ENCODE measurements around the gene SRRM2.

Gene SRRM2

DNA sequence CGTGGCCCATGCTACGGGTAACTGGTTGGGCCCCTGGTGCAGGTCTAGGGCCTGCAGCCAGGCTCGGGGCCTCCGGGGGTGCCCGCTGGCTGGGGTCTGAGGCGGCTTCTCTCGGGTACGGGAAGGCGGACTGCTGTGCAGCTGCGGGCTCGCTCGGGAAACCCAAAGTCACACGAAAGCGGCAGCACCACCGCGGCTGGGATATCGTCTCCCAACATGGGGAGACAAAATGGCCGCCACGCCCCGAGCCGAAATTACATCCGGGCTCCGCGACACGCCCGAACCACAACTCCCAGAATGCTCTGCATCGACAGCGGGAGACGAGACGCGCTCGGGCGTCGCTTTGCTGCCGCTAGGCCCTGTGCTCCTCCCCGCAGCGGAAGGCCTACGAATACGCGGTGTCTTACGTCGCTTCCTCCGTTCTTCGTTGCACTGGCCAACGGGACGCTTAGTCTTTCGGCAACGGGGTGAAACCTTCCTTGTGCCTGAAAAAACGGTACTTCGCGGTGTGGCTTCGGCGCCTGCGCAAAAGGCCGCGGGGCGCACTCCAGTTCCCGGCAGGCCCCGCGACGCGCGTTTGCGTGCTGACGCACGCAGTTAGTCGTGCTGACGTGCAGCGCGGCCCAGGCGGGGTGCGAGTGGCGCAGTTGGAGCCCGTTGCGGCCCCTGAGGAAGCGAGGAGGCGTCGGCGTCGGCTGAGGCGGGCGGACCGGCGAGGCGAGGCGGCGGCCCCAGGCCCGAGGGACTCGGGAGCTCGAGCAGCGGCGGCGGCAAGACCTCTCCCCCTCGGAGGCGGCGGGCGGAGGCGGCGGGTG is at the start of gene SRRM2:
Gene SRRM2, plus strand, starts transcription at position 604 of the 815 bp plus-strand sequence. CDS start 3,727 bp downstream, outside the sequence.
- peak; percentile 96 for DNase-seq

DNA sequence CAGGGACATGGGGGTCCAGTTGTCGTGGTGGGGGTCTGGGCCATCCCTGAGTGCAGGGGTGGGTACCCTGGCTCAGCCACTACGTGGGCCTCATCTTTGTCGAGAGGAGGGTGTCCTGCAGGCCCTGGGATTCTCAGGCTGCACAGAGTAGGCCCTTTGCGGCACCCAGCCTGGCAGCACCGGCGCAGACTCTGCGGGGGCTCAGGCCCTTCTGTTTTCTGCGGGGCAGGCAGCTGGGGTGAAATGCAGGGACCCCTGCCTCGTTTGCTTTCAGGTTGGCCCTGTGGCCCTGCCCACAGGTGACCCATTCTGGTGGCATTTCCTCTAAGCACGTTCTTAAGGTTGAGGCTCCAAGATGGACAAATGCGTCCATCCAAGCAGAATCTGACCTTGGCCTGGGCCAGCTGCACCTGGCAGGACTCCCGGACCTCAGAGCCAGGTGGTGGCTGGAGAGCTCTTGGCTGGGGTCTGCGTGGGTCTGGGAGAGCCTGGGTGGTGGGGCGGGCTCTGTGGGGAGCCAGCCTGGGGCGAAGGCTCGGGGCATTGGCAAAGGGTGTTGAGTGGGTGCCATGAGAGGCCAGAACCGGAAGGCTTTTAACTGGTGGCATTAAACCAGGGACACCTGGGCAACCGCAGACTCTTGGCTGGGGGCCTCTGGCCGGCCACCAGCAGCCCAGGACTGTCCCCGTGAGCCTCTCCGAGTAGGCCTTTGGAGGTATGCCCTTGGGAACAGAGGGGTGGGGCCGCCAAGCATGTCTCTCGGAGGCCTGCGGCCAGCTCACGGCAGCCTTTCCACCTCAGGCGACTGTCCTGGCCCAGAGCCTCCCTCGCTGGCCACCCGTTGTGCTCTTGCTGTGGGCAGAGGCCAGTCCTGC is 49.3 kb upstream of the SRRM2 start:
- no peak for DNase-seq

DNA sequence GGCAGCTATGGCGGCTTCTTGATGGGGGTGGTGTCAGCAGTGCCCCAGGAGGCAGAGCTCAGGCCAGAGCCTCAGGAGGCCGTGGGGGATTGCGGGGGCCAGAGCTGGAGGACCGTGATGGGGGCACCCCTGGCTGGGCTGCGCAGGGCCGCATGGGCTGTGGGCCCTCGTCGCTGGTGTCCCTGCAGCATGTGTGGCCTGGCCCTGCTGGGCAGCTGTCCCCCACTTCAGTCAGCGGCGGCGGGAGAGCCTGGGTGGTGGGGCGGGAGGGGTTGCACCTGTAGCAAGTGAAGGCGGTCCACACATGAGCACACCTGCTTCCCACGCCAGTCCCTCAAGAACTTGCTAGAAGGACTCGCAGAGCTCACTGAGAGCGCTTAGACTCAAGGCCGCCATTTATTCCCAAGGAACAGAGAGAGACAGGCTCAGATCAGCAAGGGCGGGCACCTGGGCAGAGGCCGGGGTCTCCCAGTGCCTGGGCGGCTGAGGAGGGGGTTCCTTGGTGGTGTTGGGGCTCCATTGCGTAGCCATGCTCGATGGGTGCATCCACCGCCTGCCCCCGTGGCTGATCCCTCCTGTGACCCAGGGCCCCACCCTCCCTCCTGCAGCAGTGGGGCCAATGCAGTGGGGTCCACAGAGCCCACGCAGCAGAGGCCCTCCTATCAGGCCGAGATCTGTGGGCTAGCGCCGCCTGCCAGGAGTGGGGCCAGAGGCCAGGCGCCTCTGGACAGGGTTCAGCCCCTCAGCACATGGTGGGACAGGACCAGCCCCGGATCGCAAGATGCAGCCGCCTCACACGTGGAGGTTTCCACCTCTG is 48.1 kb upstream of the SRRM2 start:
- no peak for DNase-seq

DNA sequence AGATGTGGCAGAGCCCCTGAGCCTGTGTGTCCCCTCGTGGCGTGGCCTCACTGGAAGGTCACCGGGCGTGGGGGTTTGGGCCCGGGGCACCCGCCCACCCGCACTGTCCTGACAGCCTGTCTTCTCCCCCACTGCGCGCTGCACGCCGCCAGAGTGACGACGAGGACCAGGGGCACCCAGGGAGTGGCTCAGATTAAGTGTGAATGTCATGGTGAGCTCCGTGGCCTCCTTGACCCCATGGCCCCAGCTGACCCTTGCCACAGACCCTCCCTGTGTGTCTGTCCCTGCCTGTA is 47.5 kb upstream of the SRRM2 start:
- no peak for DNase-seq

DNA sequence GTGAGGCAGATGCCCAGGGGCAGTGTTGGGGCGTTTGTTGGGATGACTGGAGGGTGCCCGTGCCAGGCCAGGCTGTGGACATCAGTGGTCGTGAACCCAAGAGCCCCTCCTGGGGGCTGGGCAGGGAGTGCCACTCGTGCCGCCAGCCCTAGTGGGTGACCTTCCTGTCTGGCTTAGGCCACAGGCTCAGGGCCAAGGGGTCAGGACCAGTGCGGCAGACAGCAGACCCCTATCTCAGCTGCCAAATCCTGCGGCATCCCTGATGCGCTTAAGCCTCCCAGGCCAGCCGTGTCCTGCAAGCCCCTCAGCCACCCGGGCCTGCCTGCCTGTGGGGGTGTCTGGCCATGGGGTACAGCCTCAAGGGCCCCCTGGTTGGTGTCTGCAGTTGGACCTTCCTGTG is 47.1 kb upstream of the SRRM2 start:
- no peak for DNase-seq

DNA sequence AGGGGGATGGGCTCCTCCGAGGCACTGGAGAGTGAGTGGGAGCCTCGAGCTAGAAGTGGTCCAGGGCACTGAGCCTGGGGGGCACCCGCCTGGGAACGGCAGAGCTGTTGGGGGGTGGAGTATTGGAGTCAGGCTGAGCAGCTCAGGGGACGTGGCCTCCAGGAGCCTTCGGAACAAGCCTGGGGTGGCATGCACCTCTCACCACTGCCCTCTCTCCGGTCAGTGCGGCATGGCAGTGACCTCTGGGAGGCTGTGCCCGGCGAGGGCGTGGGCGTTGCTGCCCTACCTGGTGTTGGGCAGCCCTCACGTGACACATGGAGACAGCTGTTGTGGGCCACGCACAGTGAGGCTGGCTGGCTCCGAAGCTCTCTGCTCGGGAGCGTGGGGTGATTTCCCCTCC is 46.4 kb upstream of the SRRM2 start:
- no peak for DNase-seq

DNA sequence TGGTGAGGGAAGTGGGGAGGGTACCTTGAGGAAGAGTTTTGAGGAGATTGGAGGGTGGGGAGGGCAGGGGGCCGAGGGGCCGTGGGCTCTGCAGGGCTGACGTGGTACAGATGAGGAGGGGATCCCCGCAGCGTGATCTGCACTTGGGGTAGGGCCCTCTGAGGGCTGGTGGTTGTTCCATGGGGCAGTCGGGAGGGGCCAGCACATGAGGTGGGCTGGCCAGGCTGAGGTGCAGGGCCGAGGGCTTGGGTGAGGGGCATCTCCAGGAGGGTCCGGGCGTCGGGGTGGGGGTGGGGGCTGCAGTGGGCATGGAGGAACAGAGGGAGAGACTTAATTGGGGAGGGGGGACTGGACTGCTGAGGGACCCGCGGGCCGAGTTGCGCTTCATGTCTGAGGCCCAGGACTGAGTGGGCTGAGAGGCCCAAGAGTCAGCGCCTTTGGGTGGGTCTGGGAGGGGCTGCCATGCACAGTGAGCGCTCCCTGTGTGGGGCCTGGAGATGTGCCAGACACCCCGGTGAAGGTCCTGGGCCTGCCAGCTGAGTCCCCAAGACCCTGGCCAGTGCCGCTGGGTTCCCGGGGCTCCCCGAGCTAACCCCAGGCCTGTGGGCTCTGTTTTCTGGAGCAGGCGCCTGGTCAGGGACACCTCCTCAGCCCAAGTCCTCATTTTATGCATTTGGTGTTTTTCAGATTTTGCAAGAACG is 45.7 kb upstream of the SRRM2 start:
- no peak for DNase-seq

DNA sequence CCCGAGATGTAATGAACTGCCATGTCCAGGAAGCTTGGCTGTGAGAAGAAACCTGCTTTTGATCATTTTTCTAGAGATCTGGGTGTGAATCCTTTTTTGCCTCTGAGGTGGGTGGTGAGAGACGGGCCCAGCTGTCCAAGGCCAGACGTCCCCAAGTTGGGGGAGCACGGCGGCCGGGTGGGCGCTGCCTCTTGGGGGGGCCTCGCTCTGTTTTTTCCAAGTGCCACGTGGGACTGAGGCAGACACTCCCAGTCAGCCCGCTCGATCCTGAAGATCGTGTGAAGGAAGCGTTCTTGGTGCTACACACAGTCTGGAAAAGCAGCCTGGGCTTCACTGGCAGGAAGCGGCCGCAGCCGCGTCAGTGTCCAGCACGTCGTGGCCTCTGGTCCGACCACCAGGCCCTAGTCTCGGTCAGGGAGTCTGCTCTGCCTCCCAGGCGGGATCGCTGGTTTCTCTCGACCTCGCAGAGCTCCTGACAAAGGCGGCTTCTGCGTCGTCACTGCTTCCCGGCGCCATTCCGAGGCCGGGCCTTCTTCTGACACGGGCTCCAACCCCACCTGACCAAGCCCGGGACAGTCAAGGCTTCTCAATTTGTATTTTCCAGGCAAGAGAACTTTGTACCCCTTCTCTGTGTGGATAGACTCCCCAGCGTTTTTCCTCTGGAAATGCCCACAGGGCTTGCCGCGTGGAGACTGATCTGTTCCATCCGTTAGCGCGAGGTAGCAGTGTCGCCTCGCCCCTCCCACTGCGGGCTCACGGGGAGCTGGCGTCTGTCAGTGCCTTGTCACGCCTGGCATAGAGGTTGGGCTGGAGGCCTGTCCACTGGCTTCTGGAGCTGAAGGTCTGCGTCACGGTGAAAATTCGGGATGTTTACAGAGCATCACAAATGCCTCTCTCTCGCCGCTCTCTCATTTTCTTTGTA is 44.8 kb upstream of the SRRM2 start:
- DNase-seq: no peak

DNA sequence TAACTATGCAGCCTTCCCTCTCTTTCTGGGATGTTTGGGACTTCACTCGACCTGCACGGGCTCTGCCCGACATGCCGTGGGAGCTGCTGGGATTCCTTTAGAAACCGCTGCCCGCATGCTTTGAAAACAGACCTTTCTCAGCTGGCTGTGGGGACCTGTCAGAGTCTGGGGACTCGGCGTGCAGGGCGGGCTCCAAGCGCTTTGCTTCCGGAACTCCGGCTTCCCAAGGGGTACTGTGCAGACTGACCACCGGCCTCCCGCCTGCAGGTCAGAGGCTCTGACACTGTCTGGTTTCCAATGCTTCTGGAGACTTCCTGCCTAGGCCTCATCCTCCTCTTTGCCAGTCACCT is 44.2 kb upstream of the SRRM2 start:
- DNase-seq: no peak

DNA sequence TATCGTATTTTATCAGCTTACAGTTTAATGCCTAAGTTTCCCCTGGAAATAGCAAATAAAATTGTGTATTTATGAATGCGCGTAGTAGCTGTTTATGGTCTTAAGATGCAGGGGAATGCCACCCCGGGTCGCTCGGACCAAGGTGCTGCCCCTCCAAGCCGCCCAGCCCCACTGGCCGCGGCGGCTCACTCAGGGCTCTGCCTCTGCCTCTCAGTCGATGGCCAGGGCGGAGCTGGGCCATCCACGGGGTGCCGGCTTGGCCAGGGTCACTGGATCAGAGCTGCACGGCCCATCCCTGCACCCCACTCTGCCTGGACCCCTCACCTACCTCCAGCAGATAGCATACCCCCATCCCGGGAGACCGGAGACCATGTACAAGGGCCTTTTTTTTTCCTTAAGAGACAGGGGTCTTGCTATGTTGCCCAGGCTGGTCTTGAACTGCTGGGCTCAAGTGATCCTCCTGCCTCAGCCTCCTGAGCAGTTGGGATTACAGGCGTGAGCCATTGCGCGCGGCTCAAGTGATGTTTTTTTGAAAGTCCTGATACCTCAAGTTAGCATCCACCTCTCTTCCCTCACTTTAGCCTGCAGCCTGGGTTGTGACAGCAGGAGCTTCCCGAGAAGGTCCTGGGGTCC is 43.4 kb upstream of the SRRM2 start:
- no peak for DNase-seq

DNA sequence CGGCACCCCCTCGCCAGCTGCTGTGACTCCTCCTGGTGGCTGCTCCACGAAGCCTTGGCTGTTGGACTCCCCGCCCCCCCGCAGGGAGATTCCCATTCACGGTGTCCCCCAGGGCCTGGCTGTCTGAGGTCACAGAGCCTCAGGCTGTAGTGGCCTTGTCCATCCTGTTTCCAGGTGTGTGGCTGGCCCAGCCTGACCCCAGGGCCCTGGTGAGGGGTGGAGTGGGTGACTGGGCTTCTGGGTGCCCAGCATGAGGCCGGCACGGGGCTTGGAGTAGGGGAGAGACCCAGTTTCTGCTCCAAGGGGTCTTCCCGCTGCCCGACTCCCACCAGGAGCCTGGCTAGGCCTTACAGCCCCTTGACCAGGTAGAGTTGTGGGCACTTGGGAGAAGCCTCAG is 42.9 kb upstream of the SRRM2 start:
- no peak for DNase-seq

DNA sequence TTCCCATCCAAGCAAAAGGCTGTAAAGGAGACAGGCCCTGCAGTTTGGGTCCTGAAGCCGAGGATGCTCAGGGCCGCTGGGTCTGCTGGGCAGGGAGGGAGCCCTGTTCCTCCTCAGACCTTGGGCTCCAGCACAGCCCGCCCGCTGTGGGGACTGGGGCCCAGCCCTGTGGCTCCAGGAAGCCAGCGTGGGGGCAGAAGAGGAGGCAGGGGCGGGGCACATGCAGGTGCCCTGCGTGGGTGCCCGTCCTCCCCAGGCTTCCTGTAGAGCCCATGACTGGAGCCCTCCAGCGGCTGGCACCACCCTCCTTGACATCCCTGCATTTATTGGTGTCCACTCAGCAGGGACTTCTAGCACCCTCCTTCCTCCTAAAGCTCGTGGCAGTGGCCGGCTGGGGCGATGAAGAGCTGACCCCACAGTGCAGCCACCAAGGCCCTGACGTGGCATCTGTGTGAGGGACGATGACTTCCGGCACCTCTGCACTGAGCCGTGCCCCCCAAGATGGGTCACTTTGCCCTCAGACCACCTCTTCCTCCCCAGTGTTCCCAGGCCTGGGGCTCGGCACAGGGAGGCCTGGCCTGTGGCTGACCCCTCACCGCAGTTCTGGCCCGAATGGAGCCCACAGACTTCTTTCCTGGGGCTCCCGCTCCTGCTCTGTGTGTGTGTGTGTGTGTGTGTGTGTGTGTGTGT is 42.3 kb upstream of the SRRM2 start:
- no peak for DNase-seq

DNA sequence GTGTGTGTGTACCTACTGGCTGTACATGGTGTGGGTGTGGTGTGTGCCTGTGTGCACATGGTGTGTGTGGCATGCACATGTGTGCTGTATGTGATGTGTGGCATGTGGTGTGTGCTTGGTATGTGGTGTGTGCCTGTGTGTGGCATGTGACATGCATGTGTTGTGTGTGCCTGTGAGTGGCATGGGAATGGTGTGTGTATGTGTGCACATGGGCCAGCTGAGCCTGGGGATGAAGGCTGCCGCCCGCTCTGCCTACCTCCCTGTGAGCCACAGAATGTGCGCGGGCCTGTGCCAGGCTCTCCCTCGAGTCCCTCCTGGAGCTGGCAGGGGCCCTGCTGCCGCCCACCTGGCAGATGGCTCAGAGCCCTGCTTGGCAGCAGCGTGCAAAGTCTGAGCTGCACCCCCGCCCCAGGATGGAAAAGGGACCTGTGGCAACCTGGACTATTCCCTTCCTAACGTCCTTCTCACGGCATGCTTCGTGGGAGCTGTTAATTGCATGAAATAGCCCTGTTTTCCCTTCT is 41.7 kb upstream of the SRRM2 start:
- no peak for DNase-seq

DNA sequence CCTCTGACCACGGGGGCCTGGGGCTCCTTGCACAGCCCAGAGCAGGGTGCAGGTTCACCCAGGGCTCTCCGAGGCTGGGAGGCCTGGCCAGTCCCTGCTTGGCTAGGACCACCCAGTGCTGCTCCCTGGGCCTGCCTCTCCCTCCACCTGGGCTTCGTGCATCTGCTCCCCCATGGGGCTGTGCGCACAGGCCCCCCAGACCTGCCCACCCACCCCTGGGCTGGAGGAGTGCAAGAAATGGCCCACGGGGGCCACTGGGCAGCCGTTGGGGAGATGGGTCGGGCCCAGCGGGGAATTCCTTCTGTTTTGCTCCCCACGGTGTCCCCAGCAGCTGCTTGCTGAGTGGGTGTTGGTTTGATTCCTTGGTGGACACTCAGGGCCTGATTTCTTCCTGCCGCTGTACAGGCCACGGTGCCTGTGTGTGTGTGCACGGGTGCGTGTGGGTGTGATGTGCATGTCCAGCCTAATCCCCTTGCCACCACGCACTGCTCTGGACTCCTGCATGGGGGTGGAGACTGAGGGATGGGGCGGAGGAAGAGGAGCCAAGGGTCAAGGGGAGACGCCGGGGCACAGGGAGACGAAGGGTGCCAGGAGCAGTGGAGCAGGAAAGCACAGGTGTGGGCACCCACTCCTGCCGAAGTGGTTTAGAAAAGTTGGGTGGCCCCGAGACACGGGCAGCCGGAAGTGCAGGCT is 40.9 kb upstream of the SRRM2 start:
- DNase-seq: no peak

DNA sequence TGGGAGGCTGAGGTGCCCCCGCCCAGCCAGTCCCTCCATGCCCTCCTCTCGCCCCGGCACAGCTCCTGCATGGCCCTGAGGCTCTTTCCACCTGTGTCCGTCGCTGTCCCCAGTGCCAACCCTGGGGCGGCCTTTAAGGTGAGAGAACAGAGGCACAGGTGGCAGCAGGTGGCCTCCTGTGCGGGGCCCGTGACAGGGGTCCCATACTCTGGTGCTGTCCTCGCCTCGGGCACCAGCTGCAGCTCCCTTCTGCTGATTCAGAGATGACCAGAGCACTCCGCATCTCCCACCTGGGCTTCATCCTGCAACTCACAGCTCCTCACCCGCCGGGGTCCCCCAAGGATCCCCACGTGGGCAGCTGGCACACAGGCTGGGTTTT is 40.4 kb upstream of the SRRM2 start:
- no peak for DNase-seq

DNA sequence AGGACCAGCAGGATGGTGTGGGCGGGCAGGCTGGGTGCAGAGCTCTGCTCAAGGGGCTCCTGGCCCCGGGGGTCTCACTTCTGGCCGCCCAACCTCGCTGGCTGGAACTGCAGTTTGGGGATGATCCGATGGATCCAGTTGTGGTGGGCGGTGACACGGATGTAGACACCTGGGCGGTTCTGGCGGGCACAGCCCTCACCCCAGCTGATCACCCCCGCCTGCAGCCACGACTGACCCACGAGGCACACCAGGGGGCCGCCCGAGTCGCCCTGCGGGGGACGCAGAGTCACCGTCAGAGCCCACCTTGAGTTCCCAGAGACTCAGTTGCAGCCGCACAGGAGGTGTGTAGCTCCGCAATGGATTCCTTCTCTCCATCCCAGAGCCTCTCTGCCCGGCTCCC is 39.9 kb upstream of the SRRM2 start:
- DNase-seq: no peak

DNA sequence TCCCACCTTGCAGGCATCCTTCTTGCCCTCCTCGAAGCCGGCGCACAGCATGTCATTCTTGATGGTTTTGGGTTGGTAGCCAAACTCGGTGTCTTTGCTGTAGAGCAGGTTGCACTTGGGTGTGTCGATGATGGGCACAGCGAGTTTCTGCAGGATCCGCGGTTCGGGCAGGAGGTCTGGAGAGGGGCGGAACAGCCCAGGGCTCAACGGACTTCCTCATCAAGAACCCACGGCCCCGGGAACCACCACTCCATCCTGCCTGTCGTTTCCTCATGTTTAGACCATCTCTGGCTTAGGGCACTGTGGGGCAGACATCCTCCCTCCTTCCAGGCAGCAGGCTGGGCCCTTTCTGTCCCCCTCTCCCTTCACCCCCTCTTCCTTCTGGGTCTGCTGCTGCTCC is 38.9 kb upstream of the SRRM2 start:
- no peak for DNase-seq

DNA sequence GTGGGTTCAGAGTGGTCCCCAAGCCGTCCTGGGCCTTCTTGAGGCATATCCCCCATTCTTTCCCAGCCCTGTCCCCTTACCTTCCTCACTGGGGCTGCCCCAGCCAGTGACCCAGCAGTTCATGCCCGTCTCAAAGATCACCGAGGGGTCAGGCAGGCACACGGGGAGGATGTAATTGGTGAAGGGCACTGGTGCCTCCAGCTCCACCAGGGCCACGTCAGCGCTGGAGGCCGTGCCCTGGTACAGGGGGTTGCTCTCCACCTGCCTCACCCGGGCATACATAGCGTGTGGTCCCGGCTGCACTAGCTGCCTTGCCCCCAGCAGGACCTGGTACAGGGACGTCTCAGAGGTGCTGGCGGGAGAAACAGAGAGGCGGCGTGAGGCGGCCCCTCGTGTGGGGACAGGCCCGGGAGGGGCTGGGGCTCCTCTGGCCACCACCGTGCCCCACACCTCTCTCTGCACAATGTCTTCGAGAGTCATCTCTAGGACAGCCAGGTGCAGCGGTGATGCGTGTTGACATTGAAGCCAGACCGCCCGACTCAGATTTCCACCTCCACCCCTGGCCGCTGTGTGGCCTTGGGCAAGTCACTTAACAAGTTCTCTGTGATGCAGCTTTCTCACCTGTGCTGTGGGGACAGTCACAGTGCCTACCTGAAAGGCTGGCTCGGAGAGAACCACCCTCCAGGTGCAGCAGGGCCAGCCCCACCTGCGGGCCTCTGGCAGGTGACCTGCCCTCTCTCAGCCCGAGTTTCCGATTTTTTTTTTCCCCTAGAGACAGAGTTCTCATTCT is 38.3 kb upstream of the SRRM2 start:
- no peak for DNase-seq

DNA sequence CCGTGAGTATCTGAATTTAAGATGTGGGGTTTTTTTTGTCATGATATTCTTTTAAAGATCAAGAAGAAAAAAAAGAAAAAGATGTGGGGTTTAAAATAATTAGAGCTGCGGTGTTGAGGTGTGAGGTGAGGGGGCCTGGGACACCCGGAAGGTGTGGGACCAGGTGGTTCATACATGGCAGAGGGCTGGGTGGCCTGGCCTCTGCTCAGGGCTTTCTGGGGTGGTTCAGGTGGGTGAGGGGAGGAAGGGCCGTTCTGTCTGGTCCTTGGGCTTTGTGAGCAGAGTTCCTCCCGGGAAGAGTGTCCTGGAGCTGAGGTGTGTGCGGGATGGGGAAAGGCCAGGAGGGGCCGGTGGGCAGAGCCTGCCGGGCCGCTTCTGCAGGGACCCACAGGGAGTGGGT is 37.4 kb upstream of the SRRM2 start:
- no peak for DNase-seq

Data from HCEC 1CT (cell line).